Measurements from ENCODE around the gene FN1. TPM values are rescaled to one million over a fixed set of nuclear protein-coding genes. Genes with fewer than 3 reads are reported as not detected.

The FN1 gene
- total and polyA plus RNA-seq, 11 donors, result 100 to 1,418 (median 343) TPM

GRCh38 chr2:215366440-215367032 lies 69.3 kb downstream of the FN1 start:
- Histone ChIP-seq H3K27me3 (no peaks in the 10 kb centered on the region), H3K4me1 (no peaks in the 10 kb centered on the region), H3K4me3 (no peak overlapping the region), H3K27ac (no peak overlapping the region), H3K9me3 (no peaks in the 10 kb centered on the region), H3K36me3 (peaks cover 0 to 100% (median 91%) of the 10 kb centered on the region in 9 donors)
- intact Hi-C loops (cut with DNase I), result no loop called here
- TF ChIP-seq POLR2A (IDR thresholded peaks at IDR 0.05) (no peak), CTCF (IDR thresholded peaks at IDR 0.05) (no peak)
- DNase-seq (no peak), ATAC-seq (no peak)
- 95 to 97% (median 96%) methylated on average over 4 of the region's 4 CpGs for WGBS, 4 donors

GRCh38 chr2:215365184-215365658 lies 70.6 kb downstream of the FN1 start:
- 88 to 92% (median 90%) methylated on average over 4 of the region's 4 CpGs for WGBS, 4 donors
- ATAC-seq, result no peak

GRCh38 chr2:215364157-215365155 lies 71.4 kb downstream of the FN1 start:
- intact Hi-C loops (cut with DNase I), result no loop called here
- H3K4me3 ChIP-seq, result no peak overlapping the region
- no peaks in the 10 kb centered on the region for H3K9me3 ChIP-seq
- ATAC-seq (no peak), DNase-seq (no peak)
- no peaks in the 10 kb centered on the region for H3K27me3 ChIP-seq
- TF ChIP-seq POLR2A (IDR thresholded peaks at IDR 0.05) (no peak), CTCF (IDR thresholded peaks at IDR 0.05) (no peak)
- WGBS, 4 donors, result 82 to 88% (median 86%) methylated on average over 10 of the region's 10 CpGs
- H3K27ac ChIP-seq, result no peak overlapping the region
- peaks cover 0 to 100% (median 89%) of the 10 kb centered on the region in 9 donors for H3K36me3 ChIP-seq
- H3K4me1 ChIP-seq, result no peaks in the 10 kb centered on the region

More at GRCh38 chr2:215365184-215365658, 70.6 kb downstream of the FN1 start:
- no peaks in the 10 kb centered on the region for H3K4me1 ChIP-seq
- H3K27me3 ChIP-seq, result no peaks in the 10 kb centered on the region
- TF ChIP-seq CTCF (IDR thresholded peaks at IDR 0.05) (no peak), POLR2A (IDR thresholded peaks at IDR 0.05) (no peak)
- H3K36me3 ChIP-seq, result peaks cover 0 to 100% (median 91%) of the 10 kb centered on the region in 9 donors
- H3K4me3 ChIP-seq, result no peak overlapping the region
- no peak for DNase-seq
- H3K27ac ChIP-seq, result no peak overlapping the region
- H3K9me3 ChIP-seq, result no peaks in the 10 kb centered on the region
- intact Hi-C loops (cut with DNase I), result no loop called here
